HepG2 (cell line): Measurements from ENCODE around the gene CITED2. TPM values are rescaled to one million over a fixed set of nuclear protein-coding genes. Genes with fewer than 3 reads are reported as not detected.

ENCODE experiments used
- ATAC-seq: fragments of 200-7000 bp; cut with Tn5 transposase; 3 replicates; pipeline ENCODE4 v1.9.1; 2020; ENCODE audit warnings: mild to moderate bottlenecking, moderate library complexity
- BruUV-seq: library from RNA; stranded (reverse); fragments of 400-500 nt; replicated peaks from 2 replicates; lab custom pipeline; 2021; lab: Mats Ljungman, UMichigan
- CTCF ChIA-PET: fragments of 300-600 bp; formaldehyde crosslinking; extraction: SDS; loops from one replicate; lab custom pipeline; 2021; ENCODE audit warnings: low total read pairs, inconsistent platforms, low intra/inter-chr PET ratio; lab: Yijun Ruan, JAX
- POLR2A ChIA-PET: fragments of 350-600 bp; sonication (Branson Sonifier 250); formaldehyde crosslinking; loops from one replicate; lab custom pipeline; 2020; ENCODE audit warnings: antibody characterized with exemption, inconsistent platforms; lab: Yijun Ruan, JAX
- DNase-seq: peaks from one replicate; pipeline ENCODE4 v3.0.0-alpha.2; 2015; ENCODE audit warnings: low spot score
- FAIRE-seq: peaks from 3 replicates; lab custom pipeline; 2011; peaks lifted over from hg19 to GRCh38; lab: Jason Lieb, UNC
- H2AFZ ChIP-seq: one replicate; pipeline ENCODE4 v1.6.1; 2011; ENCODE audit warnings: low read length, inconsistent platforms
- H3K27ac ChIP-seq: fragments of 300-600 bp; 3 replicates; pipeline ENCODE4 v1.8.0; 2011; ENCODE audit warnings: mixed run types, mild to moderate bottlenecking, mixed read lengths, low read length, inconsistent platforms; ENCODE audit not compliant: insufficient read depth; ENCODE audit errors: extremely low read length
- H3K27me3 ChIP-seq, 2 experiments: fragments of 200-600 bp in 1 of 2; 2 replicates in 1 of 2; 3 replicates in 1 of 2; pipeline versions ENCODE4 v1.6.0 to v1.8.0; 2011; ENCODE audit warnings: low read length in 2 of 2, mild to moderate bottlenecking in 2 of 2, moderate library complexity in 2 of 2, inconsistent platforms in 1 of 2; ENCODE audit not compliant: insufficient read depth in 2 of 2, control insufficient read depth in 1 of 2
- H3K36me3 ChIP-seq, 2 experiments: fragments of 200-600 bp in 1 of 2; replicated peaks in 1 of 2; 2 replicates in 1 of 2; 3 replicates in 1 of 2; pipeline versions ENCODE4 v1.5.1 to v1.8.0; 2011; ENCODE audit warnings: low read length in 2 of 2, inconsistent platforms in 1 of 2; ENCODE audit not compliant: insufficient read depth in 2 of 2, control insufficient read depth in 1 of 2
- H3K4me1 ChIP-seq: 2 replicates; pipeline ENCODE4 v1.5.1; 2012; ENCODE audit warnings: low read length, inconsistent platforms; ENCODE audit not compliant: insufficient read depth
- H3K4me2 ChIP-seq: 2 replicates; pipeline ENCODE4 v1.6.0; 2011; ENCODE audit warnings: low read depth, low read length, inconsistent platforms
- H3K4me3 ChIP-seq, 3 experiments: fragments of 200-600 bp in 1 of 3; sonication (generic), shearing (Covaris generic) in 1 of 3; replicated peaks in 1 of 3; 2 replicates each; pipeline ENCODE4 v1.5.1; 2011 to 2016; ENCODE audit warnings: low read length in 3 of 3, inconsistent platforms in 2 of 3, low read depth in 2 of 3, mild to moderate bottlenecking in 2 of 3, control low read depth in 1 of 3, mixed read lengths in 1 of 3; ENCODE audit not compliant: insufficient read depth in 1 of 3
- H3K79me2 ChIP-seq: one replicate; pipeline ENCODE4 v1.6.1; 2011; ENCODE audit warnings: low read length, inconsistent platforms; ENCODE audit not compliant: insufficient read depth
- H3K9ac ChIP-seq: 2 replicates; pipeline ENCODE4 v1.6.0; 2011; ENCODE audit warnings: mild to moderate bottlenecking, low read depth, low read length, inconsistent platforms; ENCODE audit not compliant: insufficient read depth
- H3K9me3 ChIP-seq: 2 replicates; pipeline ENCODE4 v1.5.1; 2012; ENCODE audit warnings: mild to moderate bottlenecking, low read length
- H4K20me1 ChIP-seq: 2 replicates; pipeline ENCODE4 v1.6.0; 2011; ENCODE audit warnings: inconsistent platforms, mild to moderate bottlenecking, low read length, moderate library complexity; ENCODE audit not compliant: insufficient read depth
- GABPA ChIP-seq, 2 experiments: IDR thresholded peaks; 2 replicates each; pipeline ENCODE4 v1.6.1; 2011 to 2016; ENCODE audit warnings: low read depth in 2 of 2, low read length in 1 of 2, missing biosample characterization in 1 of 2, missing genetic modification characterization in 1 of 2
- KDM5B ChIP-seq: sonication (generic); formaldehyde crosslinking; IDR thresholded peaks from 2 replicates; pipeline ENCODE4 v1.4.0; 2020; ENCODE audit warnings: missing genetic modification reagents, mild to moderate bottlenecking, borderline replicate concordance
- NFE2L2 ChIP-seq: fragments of 150-350 bp; IDR thresholded peaks from 2 replicates; pipeline ENCODE4 v1.6.1; 2014; ENCODE audit warnings: low read length
- RAD21 ChIP-seq: fragments of 450-650 bp; formaldehyde crosslinking; IDR thresholded peaks from 2 replicates; pipeline ENCODE4 v1.5.0; 2020; ENCODE audit warnings: mild to moderate bottlenecking
- RBM22 ChIP-seq: fragments of 200-400 bp; formaldehyde crosslinking; optimal IDR thresholded peaks from 2 replicates; pipeline ENCODE3; 2017; ENCODE audit warnings: mild to moderate bottlenecking, low read length, moderate library complexity
- SMARCC2 ChIP-seq: fragments of 450-650 bp; IDR thresholded peaks from 2 replicates; pipeline ENCODE4 v1.6.1; 2017; ENCODE audit warnings: antibody characterized with exemption, mild to moderate bottlenecking
- ZNF292 ChIP-seq: sonication (generic); formaldehyde crosslinking; IDR thresholded peaks from 2 replicates; pipeline ENCODE4 v1.8.1; 2022; ENCODE audit warnings: mild to moderate bottlenecking, low read depth, missing genetic modification reagents, borderline replicate concordance
- ZNF598 ChIP-seq: sonication (generic); formaldehyde crosslinking; IDR thresholded peaks from 2 replicates; pipeline ENCODE4 v1.5.1; 2020; ENCODE audit warnings: mild to moderate bottlenecking, missing genetic modification reagents, borderline replicate concordance
- ZNF7 ChIP-seq: IDR thresholded peaks from 2 replicates; pipeline ENCODE4 v1.6.1; 2016; ENCODE audit warnings: missing biosample characterization, missing genetic modification reagents
- ZSCAN25 ChIP-seq: sonication (generic); formaldehyde crosslinking; IDR thresholded peaks from 2 replicates; pipeline ENCODE4 v1.8.0; 2022; ENCODE audit warnings: mild to moderate bottlenecking, missing genetic modification reagents
- WGBS: methylation state at CpG from one replicate; pipeline ENCODE4 v1.1.6; 2017; ENCODE audit warnings: low lambda C conversion rate; 5-methylcytosine and 5-hydroxymethylcytosine counted together
- in situ Hi-C: cut with HindIII; loops from 2 replicates; pipeline ENCODE4 v1.10.0; 2017; ENCODE audit warnings: low pct_unique_long_range_greater_than_20kb; ENCODE audit not compliant: extremely low pct_ligation_motif_present
- intact Hi-C: fragments of 100-400 bp; cut with micrococcal nuclease; formaldehyde crosslinking; loops from one replicate; pipeline ENCODE4 v1.10.0; 2022; ENCODE audit not compliant: unreplicated experiment
- polyA plus RNA-seq, 8 experiments: library from polyadenylated mRNA; depleted of rRNA in 3 of 8; stranded (reverse) in 7 of 8; unstranded in 1 of 8; fragments of >200 nt; fragmentation: Illumina TruSeq in 4 of 8; extraction: Trizol in 4 of 8; gene quantifications; 2 replicates each; pipeline versions ENCODE4 v1.2.1 to v1.2.3, GENCODE V29; 2011 to 2016; ENCODE audit warnings: low read depth in 4 of 8, missing spikeins in 1 of 8, mixed read lengths in 1 of 8; ENCODE audit not compliant: insufficient read depth in 1 of 8
- total RNA-seq, 5 experiments: library from RNA; depleted of rRNA; stranded (reverse); fragments of >200 nt; fragmentation: Illumina TruSeq; extraction: Trizol; gene quantifications; 2 replicates each; pipeline ENCODE4 v1.2.3, GENCODE V29; 2016; ENCODE audit warnings: low read depth in 1 of 5
- TF ChIP-seq, protein P1 (sequence below): sonication (generic); formaldehyde crosslinking; IDR thresholded peaks from 2 replicates; pipeline ENCODE4 v1.5.0; 2020; ENCODE audit warnings: mild to moderate bottlenecking, missing genetic modification reagents
- TF ChIP-seq, protein P2 (sequence below): IDR thresholded peaks from 2 replicates; pipeline ENCODE4 v1.6.1; 2016; ENCODE audit warnings: low read depth
- TF ChIP-seq, protein P3 (sequence below): sonication (generic); formaldehyde crosslinking; IDR thresholded peaks from 2 replicates; pipeline ENCODE4 v1.9.0; 2021; ENCODE audit warnings: mild to moderate bottlenecking, missing genetic modification reagents

Gene CITED2
- total and polyA plus RNA-seq, 2 of the 13 experiments (the other 11 are each of a cell fraction or from before 2014, with no cell fraction given), result 17.6 to 57.2 TPM

- ChIA-PET POLR2A (no interaction called here), CTCF (no interaction called here)
- in situ Hi-C loops, result no loop called here
- no peak for DNase-seq
- Histone ChIP-seq H3K27ac (no peak overlapping the region), H3K9ac (no peak overlapping the region), H3K79me2 (no peaks in the 10 kb centered on the region), H3K36me3 (no peaks in the 10 kb centered on the region), H3K4me3 (no peak overlapping the region), H3K4me1 (no peaks in the 10 kb centered on the region), H4K20me1 (no peaks in the 10 kb centered on the region), H3K27me3 (peaks cover 0 to 2% of the 10 kb centered on the region in 2 experiments; a peak in 1 of 5 replicates), H2AFZ (no peak overlapping the region), H3K9me3 (no peaks in the 10 kb centered on the region), H3K4me2 (no peak overlapping the region)
- no peak for ATAC-seq
- intact Hi-C loops, result no loop called here
- TF ChIP-seq, protein P1, sequence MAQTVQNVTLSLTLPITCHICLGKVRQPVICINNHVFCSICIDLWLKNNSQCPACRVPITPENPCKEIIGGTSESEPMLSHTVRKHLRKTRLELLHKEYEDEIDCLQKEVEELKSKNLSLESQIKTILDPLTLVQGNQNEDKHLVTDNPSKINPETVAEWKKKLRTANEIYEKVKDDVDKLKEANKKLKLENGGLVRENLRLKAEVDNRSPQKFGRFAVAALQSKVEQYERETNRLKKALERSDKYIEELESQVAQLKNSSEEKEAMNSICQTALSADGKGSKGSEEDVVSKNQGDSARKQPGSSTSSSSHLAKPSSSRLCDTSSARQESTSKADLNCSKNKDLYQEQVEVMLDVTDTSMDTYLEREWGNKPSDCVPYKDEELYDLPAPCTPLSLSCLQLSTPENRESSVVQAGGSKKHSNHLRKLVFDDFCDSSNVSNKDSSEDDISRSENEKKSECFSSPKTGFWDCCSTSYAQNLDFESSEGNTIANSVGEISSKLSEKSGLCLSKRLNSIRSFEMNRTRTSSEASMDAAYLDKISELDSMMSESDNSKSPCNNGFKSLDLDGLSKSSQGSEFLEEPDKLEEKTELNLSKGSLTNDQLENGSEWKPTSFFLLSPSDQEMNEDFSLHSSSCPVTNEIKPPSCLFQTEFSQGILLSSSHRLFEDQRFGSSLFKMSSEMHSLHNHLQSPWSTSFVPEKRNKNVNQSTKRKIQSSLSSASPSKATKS (CRISPR knock-in tag), result no peak
- TF ChIP-seq, protein P2, sequence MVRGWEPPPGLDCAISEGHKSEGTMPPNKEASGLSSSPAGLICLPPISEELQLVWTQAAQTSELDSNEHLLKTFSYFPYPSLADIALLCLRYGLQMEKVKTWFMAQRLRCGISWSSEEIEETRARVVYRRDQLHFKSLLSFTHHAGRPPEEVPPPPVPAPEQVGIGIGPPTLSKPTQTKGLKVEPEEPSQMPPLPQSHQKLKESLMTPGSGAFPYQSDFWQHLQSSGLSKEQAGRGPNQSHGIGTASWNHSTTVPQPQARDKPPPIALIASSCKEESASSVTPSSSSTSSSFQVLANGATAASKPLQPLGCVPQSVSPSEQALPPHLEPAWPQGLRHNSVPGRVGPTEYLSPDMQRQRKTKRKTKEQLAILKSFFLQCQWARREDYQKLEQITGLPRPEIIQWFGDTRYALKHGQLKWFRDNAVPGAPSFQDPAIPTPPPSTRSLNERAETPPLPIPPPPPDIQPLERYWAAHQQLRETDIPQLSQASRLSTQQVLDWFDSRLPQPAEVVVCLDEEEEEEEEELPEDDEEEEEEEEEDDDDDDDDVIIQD, result no peak
- no peak for TF ChIP-seq KDM5B (CRISPR knock-in tag)
- no peak for TF ChIP-seq ZNF7 (CRISPR knock-in tag)
- TF ChIP-seq RAD21 (CRISPR knock-in tag), result no peak
- TF ChIP-seq, protein P3, sequence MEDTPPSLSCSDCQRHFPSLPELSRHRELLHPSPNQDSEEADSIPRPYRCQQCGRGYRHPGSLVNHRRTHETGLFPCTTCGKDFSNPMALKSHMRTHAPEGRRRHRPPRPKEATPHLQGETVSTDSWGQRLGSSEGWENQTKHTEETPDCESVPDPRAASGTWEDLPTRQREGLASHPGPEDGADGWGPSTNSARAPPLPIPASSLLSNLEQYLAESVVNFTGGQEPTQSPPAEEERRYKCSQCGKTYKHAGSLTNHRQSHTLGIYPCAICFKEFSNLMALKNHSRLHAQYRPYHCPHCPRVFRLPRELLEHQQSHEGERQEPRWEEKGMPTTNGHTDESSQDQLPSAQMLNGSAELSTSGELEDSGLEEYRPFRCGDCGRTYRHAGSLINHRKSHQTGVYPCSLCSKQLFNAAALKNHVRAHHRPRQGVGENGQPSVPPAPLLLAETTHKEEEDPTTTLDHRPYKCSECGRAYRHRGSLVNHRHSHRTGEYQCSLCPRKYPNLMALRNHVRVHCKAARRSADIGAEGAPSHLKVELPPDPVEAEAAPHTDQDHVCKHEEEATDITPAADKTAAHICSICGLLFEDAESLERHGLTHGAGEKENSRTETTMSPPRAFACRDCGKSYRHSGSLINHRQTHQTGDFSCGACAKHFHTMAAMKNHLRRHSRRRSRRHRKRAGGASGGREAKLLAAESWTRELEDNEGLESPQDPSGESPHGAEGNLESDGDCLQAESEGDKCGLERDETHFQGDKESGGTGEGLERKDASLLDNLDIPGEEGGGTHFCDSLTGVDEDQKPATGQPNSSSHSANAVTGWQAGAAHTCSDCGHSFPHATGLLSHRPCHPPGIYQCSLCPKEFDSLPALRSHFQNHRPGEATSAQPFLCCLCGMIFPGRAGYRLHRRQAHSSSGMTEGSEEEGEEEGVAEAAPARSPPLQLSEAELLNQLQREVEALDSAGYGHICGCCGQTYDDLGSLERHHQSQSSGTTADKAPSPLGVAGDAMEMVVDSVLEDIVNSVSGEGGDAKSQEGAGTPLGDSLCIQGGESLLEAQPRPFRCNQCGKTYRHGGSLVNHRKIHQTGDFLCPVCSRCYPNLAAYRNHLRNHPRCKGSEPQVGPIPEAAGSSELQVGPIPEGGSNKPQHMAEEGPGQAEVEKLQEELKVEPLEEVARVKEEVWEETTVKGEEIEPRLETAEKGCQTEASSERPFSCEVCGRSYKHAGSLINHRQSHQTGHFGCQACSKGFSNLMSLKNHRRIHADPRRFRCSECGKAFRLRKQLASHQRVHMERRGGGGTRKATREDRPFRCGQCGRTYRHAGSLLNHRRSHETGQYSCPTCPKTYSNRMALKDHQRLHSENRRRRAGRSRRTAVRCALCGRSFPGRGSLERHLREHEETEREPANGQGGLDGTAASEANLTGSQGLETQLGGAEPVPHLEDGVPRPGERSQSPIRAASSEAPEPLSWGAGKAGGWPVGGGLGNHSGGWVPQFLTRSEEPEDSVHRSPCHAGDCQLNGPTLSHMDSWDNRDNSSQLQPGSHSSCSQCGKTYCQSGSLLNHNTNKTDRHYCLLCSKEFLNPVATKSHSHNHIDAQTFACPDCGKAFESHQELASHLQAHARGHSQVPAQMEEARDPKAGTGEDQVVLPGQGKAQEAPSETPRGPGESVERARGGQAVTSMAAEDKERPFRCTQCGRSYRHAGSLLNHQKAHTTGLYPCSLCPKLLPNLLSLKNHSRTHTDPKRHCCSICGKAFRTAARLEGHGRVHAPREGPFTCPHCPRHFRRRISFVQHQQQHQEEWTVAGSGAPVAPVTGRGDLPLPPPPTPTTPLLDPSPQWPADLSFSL, result no peak
- TF ChIP-seq ZNF598 (CRISPR knock-in tag), result no peak
- no peak for TF ChIP-seq RBM22
- no peak for TF ChIP-seq GABPA (IDR thresholded peaks at IDR 0.05; ENCODE audit: low read depth, low read length)
- no peak for TF ChIP-seq GABPA (CRISPR knock-in tag; IDR thresholded peaks at IDR 0.05; ENCODE audit: low read depth)
- no peak for TF ChIP-seq ZNF292 (CRISPR knock-in tag)
- no peak for TF ChIP-seq NFE2L2
- TF ChIP-seq ZSCAN25 (CRISPR knock-in tag), result no peak
- no peak for TF ChIP-seq SMARCC2
- 42% methylated on average over 7 of the region's 7 CpGs for WGBS
- no TSS peak for BruUV-seq
- FAIRE-seq, result no peak
These were observed 28.5 kb upstream of the CITED2 start for GRCh38 chr6:139402876-139403386.
